ENCODE data around the gene TK2.

TK2 gene

DNA sequence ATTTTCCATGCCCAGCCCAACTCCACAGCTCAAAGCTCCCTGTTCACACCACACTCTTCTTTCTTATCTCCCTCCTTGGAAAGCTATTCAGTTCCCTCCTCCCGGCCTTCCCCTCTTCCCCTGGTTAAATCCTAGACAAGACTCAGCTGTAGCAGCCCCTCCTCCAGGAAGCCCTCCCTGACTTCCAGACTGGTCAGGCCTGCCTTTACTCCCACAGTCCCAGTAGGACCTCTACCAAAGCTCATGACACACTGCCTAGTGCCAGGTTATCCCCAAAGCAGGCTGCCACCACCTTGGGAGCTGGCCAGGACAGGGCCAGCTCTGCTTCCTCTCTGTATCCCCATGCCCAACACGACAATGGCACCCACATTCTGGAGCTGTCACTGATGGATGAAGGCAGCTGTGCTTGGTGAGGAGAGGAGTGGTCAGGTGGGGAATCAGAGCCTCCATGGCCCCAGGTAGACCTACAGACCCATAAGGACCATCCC lies 72.8 kb downstream of the TK2 start:
- Histone ChIP-seq H3K36me3 (ENCODE audit: control insufficient read depth, insufficient read depth, low read length) (no peaks in the 10 kb centered on the region), H3K4me3 (ENCODE audit: low read depth, low read length) (no peak overlapping the region), H3K4me1 (ENCODE audit: control insufficient read depth, insufficient read depth, low read length) (peaks cover 8% of the 10 kb centered on the region), H3K27ac (ENCODE audit: low read depth, low read length) (no peak overlapping the region), H3K9ac (ENCODE audit: low read length) (no peak overlapping the region), H3K27me3 (ENCODE audit: control insufficient read depth, insufficient read depth, low read length) (0 out of 2 replicates have a peak, but pooled peaks cover 7% of the 10 kb centered on the region), H3K9me3 (ENCODE audit: control insufficient read depth, insufficient read depth, low read depth, low read length) (no peaks in the 10 kb centered on the region)

DNA sequence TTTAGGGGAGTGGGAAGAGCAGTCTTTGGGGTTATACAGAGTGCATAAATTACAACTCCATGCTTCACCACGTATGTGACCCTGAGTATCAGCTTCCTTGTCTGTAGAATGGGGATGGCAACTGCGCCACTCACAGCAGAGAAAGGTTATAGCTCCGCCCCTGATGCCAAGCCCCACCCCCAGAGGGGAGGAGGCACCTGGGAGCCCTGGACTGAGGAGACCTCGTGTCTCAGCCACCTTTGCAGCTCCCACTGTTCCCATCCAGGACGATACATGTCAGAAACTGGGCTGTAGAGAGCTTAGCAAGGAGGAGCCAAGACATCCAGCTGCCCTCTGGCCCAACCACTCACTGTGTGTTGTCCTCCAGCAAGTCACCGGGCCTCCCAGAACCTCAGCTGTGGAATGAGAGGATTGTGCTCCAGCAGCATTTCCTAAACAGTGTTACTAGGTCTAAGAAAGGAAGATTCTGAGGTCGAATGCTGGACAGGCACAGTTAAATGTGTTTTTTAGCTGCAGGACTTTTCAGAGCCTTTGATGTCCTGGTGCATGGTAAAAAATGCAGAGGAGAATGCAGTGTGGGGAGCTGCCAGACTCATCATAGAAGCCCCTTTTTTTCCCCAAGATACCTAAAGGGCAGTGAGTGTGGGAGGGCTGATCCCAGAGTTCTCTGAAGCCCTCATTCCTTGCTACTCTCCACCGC lies 73.4 kb downstream of the TK2 start:
- Histone ChIP-seq H3K36me3 (ENCODE audit: control insufficient read depth, insufficient read depth, low read length) (no peaks in the 10 kb centered on the region), H3K4me1 (ENCODE audit: control insufficient read depth, insufficient read depth, low read length) (peaks cover 8% of the 10 kb centered on the region), H3K9me3 (ENCODE audit: control insufficient read depth, insufficient read depth, low read depth, low read length) (no peaks in the 10 kb centered on the region), H3K4me3 (ENCODE audit: low read depth, low read length) (no peak overlapping the region), H3K27ac (ENCODE audit: low read depth, low read length) (no peak overlapping the region), H3K27me3 (ENCODE audit: control insufficient read depth, insufficient read depth, low read length) (0 out of 2 replicates have a peak, but pooled peaks cover 7% of the 10 kb centered on the region), H3K9ac (ENCODE audit: low read length) (no peak overlapping the region)

DNA sequence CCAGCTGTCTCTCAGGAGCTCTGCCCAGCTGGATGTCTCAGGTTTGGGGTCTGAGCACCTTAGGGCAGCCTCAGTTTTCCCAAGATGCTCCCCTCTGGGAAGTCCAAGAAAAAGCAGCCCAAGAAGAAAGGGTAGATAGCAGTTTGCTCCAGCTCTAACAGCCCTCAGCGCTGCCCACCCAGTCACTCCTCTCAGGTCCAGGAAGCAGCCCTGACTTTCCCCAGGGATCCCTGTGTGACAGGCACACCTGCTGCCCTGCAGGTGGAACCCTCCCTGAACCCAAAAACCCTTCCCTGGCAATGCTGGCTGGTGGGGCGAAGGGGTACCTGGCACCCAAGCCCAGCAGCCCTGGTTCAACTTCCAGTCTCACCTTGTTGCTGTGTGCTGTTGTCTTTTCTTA lies 74.7 kb downstream of the TK2 start:
- Histone ChIP-seq H3K36me3 (ENCODE audit: control insufficient read depth, insufficient read depth, low read length) (no peaks in the 10 kb centered on the region), H3K4me3 (ENCODE audit: low read depth, low read length) (no peak overlapping the region), H3K9me3 (ENCODE audit: control insufficient read depth, insufficient read depth, low read depth, low read length) (no peaks in the 10 kb centered on the region), H3K27me3 (ENCODE audit: control insufficient read depth, insufficient read depth, low read length) (peaks cover 7% of the 10 kb centered on the region; the same call in 1 of the 2 replicates), H3K9ac (ENCODE audit: low read length) (no peak overlapping the region), H3K27ac (ENCODE audit: low read depth, low read length) (no peak overlapping the region), H3K4me1 (ENCODE audit: control insufficient read depth, insufficient read depth, low read length) (peaks cover 8% of the 10 kb centered on the region)

DNA sequence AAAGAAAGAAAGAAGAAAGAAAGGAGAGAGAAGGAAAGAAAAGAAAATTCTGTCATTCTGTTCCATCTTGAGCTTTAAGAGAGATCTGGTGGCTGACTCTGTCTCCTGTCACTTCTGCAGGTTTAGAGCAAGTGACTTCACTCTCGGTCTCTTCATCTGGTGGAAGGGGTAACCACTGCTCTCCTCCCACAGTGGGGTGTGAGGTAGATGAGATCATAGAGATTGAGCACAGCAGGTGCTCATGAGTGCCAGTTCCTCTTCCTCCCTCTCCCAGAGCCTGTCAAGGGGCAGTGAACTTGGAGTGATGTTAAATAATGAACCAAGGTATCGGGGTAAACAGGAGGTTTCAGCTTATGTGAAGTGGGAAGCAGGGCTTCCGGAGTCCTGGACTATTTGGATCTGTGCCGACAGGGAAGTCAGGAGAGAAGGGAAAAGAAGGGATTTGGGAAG lies 75.1 kb downstream of the TK2 start:
- no peaks in the 10 kb centered on the region for H3K36me3 ChIP-seq (ENCODE audit: control insufficient read depth, insufficient read depth, low read length)
- H3K27ac ChIP-seq (ENCODE audit: low read depth, low read length) = no peak overlapping the region
- H3K4me1 ChIP-seq (ENCODE audit: control insufficient read depth, insufficient read depth, low read length) = peaks cover 8% of the 10 kb centered on the region
- H3K9ac ChIP-seq (ENCODE audit: low read length) = no peak overlapping the region
- H3K27me3 ChIP-seq (ENCODE audit: control insufficient read depth, insufficient read depth, low read length) = peaks cover 7% of the 10 kb centered on the region; the same call in 1 of the 2 replicates
- no peaks in the 10 kb centered on the region for H3K9me3 ChIP-seq (ENCODE audit: control insufficient read depth, insufficient read depth, low read depth, low read length)
- no peak overlapping the region for H3K4me3 ChIP-seq (ENCODE audit: low read depth, low read length)

DNA sequence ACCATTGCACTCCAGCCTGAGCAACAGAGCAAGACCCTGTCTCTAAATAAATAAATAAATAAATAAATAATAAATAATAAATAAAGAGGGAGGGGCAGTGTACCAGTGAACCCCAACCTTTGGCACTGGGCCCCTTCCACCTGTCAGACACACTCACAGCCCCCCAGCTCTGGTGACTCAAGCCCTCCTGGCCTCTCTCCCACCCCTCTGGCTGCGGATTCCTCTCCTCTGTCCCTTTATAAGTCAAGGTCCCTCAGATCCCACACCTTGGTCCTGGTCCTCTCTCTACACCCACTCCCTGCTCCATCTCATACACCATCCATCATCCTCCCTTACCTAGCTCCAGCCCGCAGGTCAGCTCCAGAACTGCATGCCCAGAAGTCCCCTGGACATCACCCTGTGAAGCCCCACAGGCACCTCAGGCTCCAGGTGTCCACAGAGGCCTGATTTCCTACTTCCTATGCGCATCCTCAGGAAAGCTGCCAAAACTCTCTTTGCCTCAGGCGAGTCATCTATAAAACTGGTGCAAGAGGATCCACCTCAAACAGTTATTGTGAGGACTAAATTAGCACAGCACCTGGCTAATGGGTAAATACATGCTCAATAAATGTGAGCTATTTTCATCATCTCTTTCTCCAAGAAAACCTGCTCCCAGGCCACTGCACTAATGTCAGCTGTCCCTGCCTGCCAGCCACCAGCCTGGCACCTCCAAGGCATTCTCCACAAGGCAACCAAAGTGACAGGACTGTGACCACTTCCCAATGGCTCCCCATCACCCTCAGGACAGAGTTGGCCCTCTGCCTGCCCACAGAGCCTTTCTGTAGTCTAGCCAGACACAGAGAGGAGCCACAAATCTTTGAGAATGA lies 76.0 kb downstream of the TK2 start:
- H3K36me3 ChIP-seq (ENCODE audit: control insufficient read depth, insufficient read depth, low read length) = no peaks in the 10 kb centered on the region
- peaks cover 7% of the 10 kb centered on the region; the same call in 1 of the 2 replicates for H3K27me3 ChIP-seq (ENCODE audit: control insufficient read depth, insufficient read depth, low read length)
- H3K4me3 ChIP-seq (ENCODE audit: low read depth, low read length) = no peak overlapping the region
- no peak overlapping the region for H3K9ac ChIP-seq (ENCODE audit: low read length)
- peaks cover 8% of the 10 kb centered on the region for H3K4me1 ChIP-seq (ENCODE audit: control insufficient read depth, insufficient read depth, low read length)
- no peak overlapping the region for H3K27ac ChIP-seq (ENCODE audit: low read depth, low read length)
- H3K9me3 ChIP-seq (ENCODE audit: control insufficient read depth, insufficient read depth, low read depth, low read length) = no peaks in the 10 kb centered on the region

DNA sequence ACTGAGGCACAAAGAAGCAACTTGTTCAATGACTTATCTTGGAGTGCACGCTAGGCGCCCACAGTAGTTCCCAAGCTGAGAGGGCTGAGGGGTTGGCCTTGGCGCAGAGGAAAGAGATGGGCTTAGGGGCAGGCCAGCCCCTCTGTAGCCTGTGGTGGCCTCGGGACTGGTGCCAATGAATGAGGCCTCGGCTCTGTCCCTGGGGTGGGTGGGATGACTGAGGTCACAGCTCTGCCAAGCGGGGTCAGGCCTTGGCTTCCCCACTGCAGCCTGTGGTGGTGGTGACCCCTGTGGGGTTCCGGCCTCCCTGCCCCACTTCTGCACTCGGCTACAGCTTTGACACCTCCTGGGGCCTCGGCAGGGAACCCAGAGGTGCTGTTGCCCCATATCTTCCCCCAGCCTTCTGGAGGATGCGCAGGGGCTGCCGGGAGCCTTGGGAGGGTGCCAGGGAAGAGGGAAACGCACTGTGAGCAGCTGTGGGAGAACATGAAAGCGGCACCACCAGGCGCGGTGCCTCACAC lies 76.8 kb downstream of the TK2 start:
- Histone ChIP-seq H3K36me3 (ENCODE audit: control insufficient read depth, insufficient read depth, low read length) (no peaks in the 10 kb centered on the region), H3K27me3 (ENCODE audit: control insufficient read depth, insufficient read depth, low read length) (peaks cover 11% of the 10 kb centered on the region; the same call in 1 of the 2 replicates), H3K4me3 (ENCODE audit: low read depth, low read length) (no peak overlapping the region), H3K27ac (ENCODE audit: low read depth, low read length) (no peak overlapping the region), H3K9me3 (ENCODE audit: control insufficient read depth, insufficient read depth, low read depth, low read length) (no peaks in the 10 kb centered on the region), H3K9ac (ENCODE audit: low read length) (no peak overlapping the region), H3K4me1 (ENCODE audit: control insufficient read depth, insufficient read depth, low read length) (peaks cover 8% of the 10 kb centered on the region)

DNA sequence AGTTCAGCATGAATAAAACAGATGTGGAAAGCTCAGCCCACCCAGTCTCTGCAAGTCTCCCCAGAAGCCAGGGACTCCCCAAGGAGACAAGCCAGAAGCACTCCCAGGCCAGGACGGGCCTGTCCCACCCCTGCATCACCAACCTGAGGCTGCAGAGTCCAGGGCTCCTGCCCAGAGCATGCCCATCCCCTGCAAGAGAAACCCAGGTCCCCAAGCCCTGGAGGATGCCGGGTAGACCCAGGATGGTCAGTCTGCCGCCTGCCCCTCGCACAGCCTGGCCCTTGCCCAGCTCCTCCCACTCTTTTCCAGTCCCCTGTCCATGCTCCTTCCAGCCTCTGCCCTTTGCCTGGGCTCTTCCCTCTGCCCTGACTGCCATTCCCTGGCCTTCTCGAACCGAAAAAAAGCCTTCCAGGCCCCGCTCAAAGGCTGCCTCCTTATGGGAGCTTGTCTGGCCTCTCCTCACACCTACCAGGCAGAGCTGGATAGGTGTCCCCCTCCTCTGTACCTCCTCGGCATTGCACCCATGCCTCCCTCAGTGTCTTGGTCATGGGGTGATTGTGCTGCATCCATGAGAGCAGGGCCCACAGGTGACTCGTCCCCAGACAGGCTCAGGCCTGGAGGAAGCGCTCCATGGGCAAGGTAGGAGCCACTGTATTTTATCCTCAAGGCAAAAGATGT lies 78.1 kb downstream of the TK2 start:
- Histone ChIP-seq H3K4me3 (ENCODE audit: low read depth, low read length) (no peak overlapping the region), H3K9me3 (ENCODE audit: control insufficient read depth, insufficient read depth, low read depth, low read length) (no peaks in the 10 kb centered on the region), H3K27ac (ENCODE audit: low read depth, low read length) (no peak overlapping the region), H3K4me1 (ENCODE audit: control insufficient read depth, insufficient read depth, low read length) (peaks cover 8% of the 10 kb centered on the region), H3K9ac (ENCODE audit: low read length) (no peak overlapping the region), H3K27me3 (ENCODE audit: control insufficient read depth, insufficient read depth, low read length) (peaks cover 11% of the 10 kb centered on the region; the same call in 1 of the 2 replicates), H3K36me3 (ENCODE audit: control insufficient read depth, insufficient read depth, low read length) (no peaks in the 10 kb centered on the region)

DNA sequence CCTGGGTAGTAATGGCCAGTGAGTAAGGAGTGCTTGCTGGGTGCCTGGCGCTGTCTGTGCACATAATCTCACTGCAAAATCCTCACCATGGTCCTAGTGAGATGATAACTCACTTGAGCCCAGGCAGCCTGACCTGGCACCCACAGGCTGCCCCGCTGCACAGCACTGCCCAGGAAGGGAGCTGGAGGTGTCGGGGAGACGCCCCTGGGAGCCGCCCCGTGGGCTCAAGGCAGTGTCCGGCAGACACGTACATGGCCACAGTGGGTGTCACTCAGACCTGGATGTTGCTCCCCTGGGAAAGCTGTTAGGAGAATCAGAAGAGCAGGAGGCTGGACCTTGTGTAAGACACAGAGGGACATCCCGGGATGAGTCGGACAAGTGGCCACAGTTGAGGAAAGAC lies 78.7 kb downstream of the TK2 start:
- Histone ChIP-seq H3K27me3 (ENCODE audit: control insufficient read depth, insufficient read depth, low read length) (peaks cover 11% of the 10 kb centered on the region; the same call in 1 of the 2 replicates), H3K4me3 (ENCODE audit: low read depth, low read length) (no peak overlapping the region), H3K9me3 (ENCODE audit: control insufficient read depth, insufficient read depth, low read depth, low read length) (no peaks in the 10 kb centered on the region), H3K4me1 (ENCODE audit: control insufficient read depth, insufficient read depth, low read length) (peaks cover 8% of the 10 kb centered on the region), H3K36me3 (ENCODE audit: control insufficient read depth, insufficient read depth, low read length) (no peaks in the 10 kb centered on the region), H3K9ac (ENCODE audit: low read length) (no peak overlapping the region), H3K27ac (ENCODE audit: low read depth, low read length) (no peak overlapping the region)

DNA sequence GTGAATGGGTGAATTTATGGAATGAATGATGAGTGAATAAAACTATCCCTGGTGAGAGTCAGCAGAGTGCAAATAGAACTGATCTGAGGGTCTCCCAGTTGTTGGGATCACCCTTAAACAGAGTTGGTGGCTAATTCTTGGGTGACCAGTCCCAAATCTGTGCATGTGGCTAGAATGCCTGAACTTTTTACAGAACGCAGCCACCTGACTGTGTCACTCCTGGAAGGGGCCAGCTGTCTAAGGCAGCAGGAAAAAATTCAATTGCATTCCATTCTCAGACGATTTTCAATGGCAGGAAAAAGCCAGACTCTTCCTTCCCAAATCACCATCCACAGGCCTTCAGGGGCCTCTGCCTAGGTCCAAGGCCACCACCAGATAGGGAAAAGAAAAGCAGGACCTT lies 79.4 kb downstream of the TK2 start:
- H3K9ac ChIP-seq (ENCODE audit: low read length) = no peak overlapping the region
- no peaks in the 10 kb centered on the region for H3K9me3 ChIP-seq (ENCODE audit: control insufficient read depth, insufficient read depth, low read depth, low read length)
- H3K4me1 ChIP-seq (ENCODE audit: control insufficient read depth, insufficient read depth, low read length) = peaks cover 8% of the 10 kb centered on the region
- no peak overlapping the region for H3K27ac ChIP-seq (ENCODE audit: low read depth, low read length)
- H3K4me3 ChIP-seq (ENCODE audit: low read depth, low read length) = no peak overlapping the region
- H3K36me3 ChIP-seq (ENCODE audit: control insufficient read depth, insufficient read depth, low read length) = no peaks in the 10 kb centered on the region
- H3K27me3 ChIP-seq (ENCODE audit: control insufficient read depth, insufficient read depth, low read length) = peaks cover 11% of the 10 kb centered on the region; the same call in 1 of the 2 replicates

DNA sequence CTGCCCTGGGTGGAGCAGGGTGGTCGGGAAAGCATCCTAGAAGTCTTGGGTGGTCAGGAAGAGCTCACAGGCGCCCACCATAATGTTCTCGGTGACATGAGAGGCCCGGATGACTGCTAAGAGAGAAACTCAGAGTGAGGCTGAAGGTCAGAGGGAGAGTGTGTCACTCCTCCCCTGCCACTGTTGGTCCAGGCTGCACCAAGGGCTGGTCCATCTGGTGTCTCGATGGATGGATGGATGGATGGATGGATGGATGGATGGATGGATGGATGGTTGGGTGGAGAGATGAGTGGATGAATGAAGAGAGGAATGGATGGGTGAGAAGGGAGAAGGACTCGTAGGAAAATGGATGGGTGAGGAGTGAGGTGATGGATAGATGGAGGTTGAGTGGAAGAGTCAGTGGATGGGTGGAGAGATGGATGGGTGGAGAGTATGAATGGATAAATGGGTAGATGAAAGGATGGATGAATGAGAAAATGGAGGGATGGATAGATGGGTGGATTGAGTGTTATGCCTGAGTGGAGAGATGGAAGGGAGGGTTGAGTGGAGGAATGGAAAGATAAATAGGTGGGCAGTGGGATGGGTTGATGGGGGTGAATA lies 79.9 kb downstream of the TK2 start:
- H3K9ac ChIP-seq (ENCODE audit: low read length) = no peak overlapping the region
- no peak overlapping the region for H3K4me3 ChIP-seq (ENCODE audit: low read depth, low read length)
- H3K9me3 ChIP-seq (ENCODE audit: control insufficient read depth, insufficient read depth, low read depth, low read length) = no peaks in the 10 kb centered on the region
- H3K36me3 ChIP-seq (ENCODE audit: control insufficient read depth, insufficient read depth, low read length) = no peaks in the 10 kb centered on the region
- H3K27ac ChIP-seq (ENCODE audit: low read depth, low read length) = no peak overlapping the region
- H3K27me3 ChIP-seq (ENCODE audit: control insufficient read depth, insufficient read depth, low read length) = peaks cover 7% of the 10 kb centered on the region; the same call in 1 of the 2 replicates
- H3K4me1 ChIP-seq (ENCODE audit: control insufficient read depth, insufficient read depth, low read length) = peaks cover 4% of the 10 kb centered on the region

Measured in HUES6 (cell line).